Adipose tissue (tissue), 3 donors: ENCODE results near the gene CCDC177. TPM values are rescaled to one million over a fixed set of nuclear protein-coding genes. Genes with fewer than 3 reads are reported as not detected.
"Not testable (repeated sequence)": the region's sequence is repeated elsewhere in the genome, so short reads cannot be mapped to it uniquely, and the experiment has no call there.

Experiments
- H3K27ac ChIP-seq: one replicate; pipeline ENCODE4 v1.5.1; 2013; ENCODE audit warnings: low read depth, low read length
- WGBS, 3 donors: extraction: QIAGEN DNeasy Blood & Tissue Kit; methylation state at CpG; one replicate each; pipeline ENCODE4 v1.1.7; 2013; 5-methylcytosine and 5-hydroxymethylcytosine counted together
- polyA plus RNA-seq, 3 donors: library from polyadenylated mRNA; stranded (reverse); fragments of 200-250 nt; gene quantifications; one replicate each; pipeline ENCODE4 v1.2.3, GENCODE V29; 2013
- donor health status: healthy with polysubstance abuse.
- donor health status: Bipolar disorder and iron deficiency.
- donor health status: healthy.

Gene CCDC177
- polyA plus RNA-seq, 3 donors = 0.07 TPM; not detected in 2

- H3K27ac ChIP-seq = no peak overlapping the region
- 77 to 82% (median 81%) methylated on average over 5 of the region's 5 CpGs for WGBS, 3 donors
Observed at GRCh38 chr14:69606258-69607184, 31.9 kb upstream of the CCDC177 start.

DNA sequence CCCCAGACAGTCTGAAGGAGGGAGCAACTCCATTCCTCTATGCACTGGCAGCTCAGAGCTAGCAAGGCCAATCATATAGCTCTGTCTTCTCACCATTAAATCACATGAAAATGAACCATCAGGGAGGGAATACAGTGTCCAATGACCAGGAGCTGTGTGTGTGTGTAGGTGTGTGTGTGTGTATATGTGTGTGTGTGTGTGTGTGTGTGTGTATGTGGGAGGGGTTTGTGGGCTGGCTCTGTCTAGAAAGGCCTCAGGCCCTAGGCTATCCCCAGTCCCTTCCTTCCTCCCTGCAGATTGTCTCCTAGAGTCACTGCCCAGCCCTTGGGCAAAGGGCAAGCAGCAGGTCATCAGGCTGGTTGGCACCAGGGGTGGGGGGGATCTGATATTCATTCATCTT is 31.1 kb upstream of the CCDC177 start:
- no peak overlapping the region for H3K27ac ChIP-seq

DNA sequence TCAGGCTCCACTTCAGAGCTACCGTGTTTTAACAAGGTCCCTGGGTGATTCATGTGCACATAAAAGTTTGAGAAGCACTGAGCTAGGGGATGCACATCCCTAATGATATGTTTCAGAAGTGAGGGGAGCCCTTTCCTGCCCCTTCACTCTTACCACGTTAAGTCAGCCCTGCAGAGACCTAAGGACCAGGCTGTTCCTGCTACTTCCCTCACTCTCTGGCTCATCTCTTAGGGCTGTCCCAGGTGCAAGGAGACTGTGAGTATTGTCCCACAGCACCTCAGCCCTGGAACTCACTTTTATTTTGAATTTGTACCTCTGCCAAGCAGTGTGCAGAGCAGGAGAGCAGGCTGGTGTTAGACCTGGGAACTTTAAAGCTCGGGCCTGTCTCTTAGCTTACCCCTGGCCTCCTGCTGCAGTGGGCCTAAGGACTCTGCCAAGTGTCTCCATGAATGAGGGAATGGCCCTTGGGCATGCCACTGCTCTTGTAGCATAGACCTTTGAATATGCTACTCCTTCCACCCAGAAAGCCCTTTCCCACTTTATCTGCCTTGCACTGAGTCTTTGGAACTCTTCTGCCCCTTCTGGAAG is 25.7 kb upstream of the CCDC177 start:
- WGBS, 3 donors = 79 to 84% (median 84%) methylated on average over 3 of the region's 3 CpGs

GRCh38 chr14:69599431-69599830 is 24.8 kb upstream of the CCDC177 start:
- not testable (repeated sequence) for H3K27ac ChIP-seq
- WGBS, 3 donors = 85 to 93% (median 86%) methylated on average over 5 of the region's 5 CpGs

More for the DNA sequence above, 25.7 kb upstream of the CCDC177 start:
- no peak overlapping the region for H3K27ac ChIP-seq

- WGBS, 3 donors = 94 to 96% (median 95%) methylated on average over 5 of the region's 5 CpGs
- H3K27ac ChIP-seq = no peak overlapping the region
Observed at GRCh38 chr14:69595336-69595735, 20.7 kb upstream of the CCDC177 start.

DNA sequence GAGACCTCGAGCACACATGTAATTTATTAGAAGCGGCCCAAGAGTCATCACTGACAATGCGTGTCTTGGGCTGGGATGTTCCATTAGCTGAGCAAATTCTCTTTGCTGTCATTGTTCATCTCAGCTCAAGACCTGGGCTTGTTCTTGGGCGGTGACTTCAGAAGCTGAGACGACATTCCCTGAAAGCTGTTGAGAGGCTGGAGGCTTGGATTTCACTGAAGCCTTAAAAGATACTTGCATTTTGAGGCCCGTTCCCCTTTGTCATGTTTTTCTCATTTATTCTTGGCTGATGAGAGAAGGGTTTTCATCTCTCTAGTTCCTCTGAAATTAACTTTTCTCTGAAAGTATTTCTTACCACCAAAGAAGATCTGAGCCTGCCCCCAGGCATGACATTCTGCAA is 20.2 kb upstream of the CCDC177 start:
- 91 to 94% (median 93%) methylated on average over 6 of the region's 6 CpGs for WGBS, 3 donors

GRCh38 chr14:69593018-69593677 is 18.5 kb upstream of the CCDC177 start:
- WGBS, 3 donors = 48 to 56% (median 55%) methylated on average over 6 of the region's 6 CpGs
- no peak overlapping the region for H3K27ac ChIP-seq

More for the DNA sequence above, 20.2 kb upstream of the CCDC177 start:
- H3K27ac ChIP-seq = no peak overlapping the region

- no peak overlapping the region for H3K27ac ChIP-seq
- 90 to 97% (median 93%) methylated on average over 2 of the region's 2 CpGs for WGBS, 3 donors
Observed at GRCh38 chr14:69591317-69591716, 16.6 kb upstream of the CCDC177 start.

DNA sequence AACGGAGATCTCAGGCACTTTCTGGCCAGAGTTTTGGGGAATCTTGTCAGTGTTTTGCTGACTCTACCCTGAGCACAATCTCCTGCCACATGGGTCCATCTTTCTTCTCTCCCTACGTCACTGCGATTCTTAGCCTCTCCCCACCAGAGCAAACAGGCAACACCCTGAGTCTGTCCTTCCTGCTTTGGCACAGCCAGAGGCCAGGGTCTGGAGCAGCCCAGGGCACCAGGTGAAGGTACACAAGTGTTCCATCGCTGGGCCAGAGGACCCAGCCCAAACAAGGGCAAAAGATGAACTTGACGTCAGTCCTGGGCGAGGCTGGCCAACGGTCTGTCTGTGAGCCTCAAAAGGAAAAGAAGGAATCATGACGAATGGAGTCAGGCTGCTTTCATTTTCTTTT is 12.7 kb upstream of the CCDC177 start:
- 65 to 72% (median 70%) methylated on average over 8 of the region's 8 CpGs for WGBS, 3 donors
- H3K27ac ChIP-seq = no peak overlapping the region

- WGBS, 3 donors = 37 to 74% (median 39%) methylated on average over 4 of the region's 4 CpGs
- H3K27ac ChIP-seq = no peak overlapping the region
Observed at GRCh38 chr14:69586404-69586803, 11.7 kb upstream of the CCDC177 start.

- no peak overlapping the region for H3K27ac ChIP-seq
- WGBS, 3 donors = 72 to 100% (median 98%) methylated on average over 1 of the region's 1 CpG
Observed at GRCh38 chr14:69584389-69584788, 9.7 kb upstream of the CCDC177 start.

- 86 to 90% (median 87%) methylated on average over 4 of the region's 4 CpGs for WGBS, 3 donors
- H3K27ac ChIP-seq = no peak overlapping the region
Observed at GRCh38 chr14:69582829-69583228, 8.2 kb upstream of the CCDC177 start.

GRCh38 chr14:69582212-69582611 is 7.5 kb upstream of the CCDC177 start:
- H3K27ac ChIP-seq = no peak overlapping the region
- WGBS, 3 donors = 93 to 100% (median 95%) methylated on average over 1 of the region's 1 CpG

- WGBS, 3 donors = 88 to 89% (median 88%) methylated on average over 7 of the region's 7 CpGs
Observed at GRCh38 chr14:69581316-69581935, 6.8 kb upstream of the CCDC177 start.

GRCh38 chr14:69580009-69580577 is 5.4 kb upstream of the CCDC177 start:
- 29 to 41% (median 40%) methylated on average over 7 of the region's 7 CpGs for WGBS, 3 donors
- H3K27ac ChIP-seq = no peak overlapping the region

More at GRCh38 chr14:69581316-69581935, 6.8 kb upstream of the CCDC177 start:
- H3K27ac ChIP-seq = no peak overlapping the region

DNA sequence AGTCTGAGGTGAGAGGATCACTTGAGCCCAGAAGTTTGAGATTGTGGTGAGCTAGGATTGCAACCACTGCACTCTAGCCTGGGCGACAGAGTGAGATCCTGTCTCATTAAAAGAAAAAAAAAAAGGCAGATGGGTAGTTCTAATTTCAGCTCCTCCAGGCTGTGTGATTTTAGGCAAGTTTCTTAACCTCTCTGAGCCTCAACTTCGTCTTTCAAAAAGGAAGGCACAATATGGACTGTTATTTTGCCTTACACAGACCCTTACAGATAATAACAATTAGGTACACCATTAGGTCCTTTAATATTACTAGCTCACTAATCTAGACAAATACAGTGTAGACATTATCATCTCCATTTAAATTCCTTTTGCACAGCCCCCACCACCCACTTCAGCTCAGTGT is 4.8 kb upstream of the CCDC177 start:
- 76 to 92% (median 87%) methylated on average over 2 of the region's 2 CpGs for WGBS, 3 donors
- H3K27ac ChIP-seq = no peak overlapping the region

DNA sequence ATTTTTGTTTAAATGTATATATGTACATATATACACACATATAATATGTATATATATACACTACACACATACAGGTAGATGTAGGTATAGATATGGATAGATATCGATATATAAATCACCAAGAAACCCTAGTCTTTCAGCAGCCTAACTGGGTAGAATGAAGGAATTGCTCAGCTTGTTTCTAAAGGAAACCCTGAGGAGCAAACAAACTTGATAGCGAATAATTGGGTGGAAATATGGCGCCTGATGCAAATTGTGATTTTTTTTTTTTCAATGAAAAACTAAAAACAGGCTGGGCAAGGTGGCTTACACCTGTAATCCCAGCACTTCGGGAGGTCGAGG is 254 bp upstream of the CCDC177 start:
- 45 to 52% (median 51%) methylated on average over 5 of the region's 5 CpGs for WGBS, 3 donors

DNA sequence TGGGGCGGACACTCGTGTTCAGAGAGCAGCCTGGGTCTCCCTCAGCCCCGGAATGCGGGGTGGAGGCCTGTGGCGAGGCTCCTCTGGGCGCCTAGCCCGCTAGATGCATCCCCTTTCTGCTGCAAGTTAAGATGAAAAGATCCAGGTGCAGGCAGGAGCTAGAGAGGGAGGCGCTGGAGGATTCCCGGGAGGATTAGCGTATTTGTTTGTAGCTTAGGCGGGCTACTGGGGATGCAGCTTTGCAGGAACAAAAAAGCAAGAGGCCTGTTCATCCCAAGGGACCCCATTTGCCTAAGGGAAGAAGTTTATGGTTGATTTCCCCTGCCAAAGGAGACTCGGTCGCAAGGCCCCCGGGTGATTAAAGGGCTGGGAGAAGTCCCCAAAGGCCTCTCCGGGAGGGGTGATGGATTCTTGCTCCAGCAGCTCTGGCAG is 824 bp downstream of the CCDC177 start:
- no peak overlapping the region for H3K27ac ChIP-seq
- 2 to 10% (median 4%) methylated on average over 15 of the region's 15 CpGs for WGBS, 3 donors

More for the DNA sequence above, 254 bp upstream of the CCDC177 start:
- H3K27ac ChIP-seq = no peak overlapping the region
